ENCODE data around the gene PCBP3.
"Not testable (repeated sequence)": the region's sequence is repeated elsewhere in the genome, so short reads cannot be mapped to it uniquely, and the experiment has no call there.

Gene PCBP3

DNA sequence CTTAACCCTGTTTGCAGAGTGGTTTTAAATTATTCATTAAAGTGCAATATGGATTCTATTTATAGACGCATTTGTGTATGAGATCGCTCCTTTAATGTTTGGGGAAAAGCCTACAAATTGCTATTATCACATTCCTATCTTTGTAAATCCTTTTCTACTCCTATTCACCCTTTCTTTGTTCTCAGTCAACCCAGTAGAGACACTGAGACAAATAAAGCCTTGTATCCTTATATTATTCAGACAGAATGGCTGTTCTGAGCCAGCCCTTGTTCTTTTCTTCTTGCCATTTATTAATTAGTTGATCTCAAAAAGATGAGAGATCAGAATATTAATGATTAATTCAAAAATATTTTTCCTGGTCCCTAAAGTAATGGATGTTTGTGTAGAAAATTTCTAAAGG, 8.4 kb downstream of the PCBP3 start:
- POLR2A ChIA-PET: no interaction called here
- CTCF ChIA-PET: interaction anchor here (0.9 kb wide), 1 partner anchor 23 kb away, joined by 3 read pairs; no protein-coding TSS in a partner anchor
- TF ChIP-seq, protein P1, sequence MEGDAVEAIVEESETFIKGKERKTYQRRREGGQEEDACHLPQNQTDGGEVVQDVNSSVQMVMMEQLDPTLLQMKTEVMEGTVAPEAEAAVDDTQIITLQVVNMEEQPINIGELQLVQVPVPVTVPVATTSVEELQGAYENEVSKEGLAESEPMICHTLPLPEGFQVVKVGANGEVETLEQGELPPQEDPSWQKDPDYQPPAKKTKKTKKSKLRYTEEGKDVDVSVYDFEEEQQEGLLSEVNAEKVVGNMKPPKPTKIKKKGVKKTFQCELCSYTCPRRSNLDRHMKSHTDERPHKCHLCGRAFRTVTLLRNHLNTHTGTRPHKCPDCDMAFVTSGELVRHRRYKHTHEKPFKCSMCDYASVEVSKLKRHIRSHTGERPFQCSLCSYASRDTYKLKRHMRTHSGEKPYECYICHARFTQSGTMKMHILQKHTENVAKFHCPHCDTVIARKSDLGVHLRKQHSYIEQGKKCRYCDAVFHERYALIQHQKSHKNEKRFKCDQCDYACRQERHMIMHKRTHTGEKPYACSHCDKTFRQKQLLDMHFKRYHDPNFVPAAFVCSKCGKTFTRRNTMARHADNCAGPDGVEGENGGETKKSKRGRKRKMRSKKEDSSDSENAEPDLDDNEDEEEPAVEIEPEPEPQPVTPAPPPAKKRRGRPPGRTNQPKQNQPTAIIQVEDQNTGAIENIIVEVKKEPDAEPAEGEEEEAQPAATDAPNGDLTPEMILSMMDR (IDR thresholded peaks at IDR 0.05; ENCODE audit: control extremely low read depth, extremely low read depth, low read depth, missing control alignments): no peak
- DNase-seq (ENCODE audit: extremely low spot score): no peak

DNA sequence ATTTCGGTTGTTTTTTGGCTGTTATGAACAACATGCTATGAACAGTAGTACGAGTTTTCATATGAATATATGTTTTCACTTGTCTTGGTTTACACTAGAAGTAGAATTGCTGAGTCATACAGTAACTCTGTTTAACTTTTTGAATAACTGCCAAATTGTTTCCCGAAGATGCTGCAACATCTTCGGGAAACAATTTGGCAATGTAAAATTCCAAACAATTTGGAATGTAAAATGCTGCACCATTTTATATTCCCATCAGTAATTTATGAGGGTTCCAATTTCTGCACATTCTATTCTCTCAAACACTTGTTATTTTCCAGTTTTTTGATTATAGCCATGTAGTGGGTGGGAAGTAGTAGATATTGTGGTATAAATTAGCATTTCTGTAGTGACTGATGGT, 11.6 kb downstream of the PCBP3 start:
- ChIA-PET CTCF (no interaction called here), POLR2A (no interaction called here)
- TF ChIP-seq, protein P1 (IDR thresholded peaks at IDR 0.05; ENCODE audit: control extremely low read depth, extremely low read depth, low read depth, missing control alignments): no peak
- DNase-seq (ENCODE audit: extremely low spot score): no peak

DNA sequence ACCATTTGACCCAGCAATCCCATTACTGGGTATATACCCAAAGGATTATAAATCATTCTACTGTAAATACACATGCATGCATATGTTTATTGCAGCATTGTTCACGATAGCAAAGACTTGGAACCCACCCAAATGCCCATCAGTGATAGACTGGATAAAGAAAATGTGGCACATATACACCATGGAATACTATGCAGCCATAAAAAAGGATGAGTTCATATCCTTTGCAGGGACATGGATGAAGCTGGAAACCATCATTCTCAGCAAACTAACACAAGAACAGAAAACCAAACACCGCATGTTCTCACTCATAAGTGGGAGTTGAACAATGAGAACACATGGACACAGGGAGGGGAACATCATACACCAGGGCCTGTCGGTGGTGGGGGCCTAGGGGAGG, 12.6 kb downstream of the PCBP3 start:
- POLR2A ChIA-PET; DNase-seq (ENCODE audit: extremely low spot score); CTCF ChIA-PET: not testable (repeated sequence)

DNA sequence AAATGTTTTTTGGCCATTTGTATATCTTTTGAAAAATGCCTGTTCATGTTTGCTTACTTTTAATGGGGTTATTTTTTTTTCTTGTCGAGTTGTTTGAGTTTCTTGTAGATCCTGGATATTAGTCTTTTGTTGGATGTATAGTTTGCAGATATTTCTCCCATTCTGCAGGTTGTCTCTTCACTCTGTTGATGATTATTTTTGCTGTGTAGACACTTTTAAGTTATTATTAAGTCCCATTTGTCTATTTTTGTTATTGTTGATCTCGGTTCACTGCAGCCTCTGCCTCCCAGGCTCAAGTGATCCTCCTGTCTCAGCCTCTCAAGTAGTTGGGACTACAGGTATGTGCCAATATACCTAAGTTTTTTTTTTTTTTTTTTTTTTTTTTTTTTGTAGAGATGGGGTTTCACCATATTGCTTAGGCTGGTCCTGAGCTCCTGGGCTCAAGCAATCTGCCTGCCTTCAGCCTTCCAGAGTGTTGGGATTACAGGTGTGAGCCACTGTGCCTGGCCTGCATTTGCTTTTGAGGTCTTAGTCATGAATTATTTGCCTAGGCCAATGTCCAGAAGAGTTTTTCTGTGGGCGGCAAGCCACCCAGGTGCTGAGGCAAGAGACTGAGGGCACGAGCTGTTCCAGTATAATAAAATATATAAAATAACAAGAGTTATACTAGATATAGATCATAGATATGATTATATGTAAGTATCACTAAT, 18.5 kb downstream of the PCBP3 start:
- POLR2A ChIA-PET; CTCF ChIA-PET; DNase-seq (ENCODE audit: extremely low spot score): not testable (repeated sequence)

DNA sequence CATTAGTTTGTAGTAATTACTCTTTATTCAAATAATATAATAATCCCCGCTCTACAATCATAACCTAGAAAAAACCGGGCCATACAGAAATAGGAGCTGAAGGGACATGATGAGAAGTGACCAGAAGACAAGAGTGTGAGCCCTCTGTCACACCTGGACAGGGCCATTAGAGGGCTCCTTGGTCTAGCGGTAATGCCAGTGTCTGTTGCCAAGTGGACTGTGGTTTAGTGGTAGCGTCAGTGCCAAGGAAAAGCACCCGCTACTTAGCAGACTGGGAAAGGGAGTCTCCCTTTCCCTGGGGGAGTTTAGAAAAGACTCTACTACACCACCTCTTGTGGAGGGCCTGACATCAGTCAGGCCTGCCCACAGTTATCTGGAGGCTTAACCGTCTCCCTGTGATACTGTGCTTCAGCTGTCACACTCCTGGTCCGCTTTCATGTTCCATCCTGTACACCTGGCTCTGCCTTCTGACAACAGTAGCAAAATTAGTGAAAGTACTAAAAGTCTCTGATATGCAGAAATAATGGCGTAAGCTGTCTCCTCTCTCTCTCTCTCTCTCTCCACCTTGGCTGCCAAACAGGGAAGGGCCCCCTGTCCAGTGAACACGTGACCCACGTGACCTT, 19.2 kb downstream of the PCBP3 start:
- POLR2A ChIA-PET, CTCF ChIA-PET: not testable (repeated sequence)

DNA sequence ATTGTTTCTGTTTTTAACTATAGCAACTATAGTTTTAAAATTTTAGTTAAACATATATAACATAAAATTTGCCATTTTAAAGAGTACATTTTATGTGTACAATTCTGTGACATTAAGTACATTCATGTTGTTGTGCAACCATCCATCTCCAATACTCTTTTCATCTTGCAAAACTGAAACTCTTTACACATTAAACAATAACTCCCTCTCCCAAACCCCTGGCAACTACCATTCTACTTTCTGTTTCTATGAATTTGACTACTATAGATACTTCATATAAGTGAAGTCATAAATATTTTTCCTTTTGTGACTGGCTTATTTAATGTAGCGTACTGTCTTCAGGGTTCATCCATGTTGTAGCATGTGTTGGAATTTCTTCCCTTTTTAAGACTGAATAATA, 25.9 kb downstream of the PCBP3 start:
- DNase-seq (ENCODE audit: extremely low spot score): no peak
- TF ChIP-seq, protein P1 (IDR thresholded peaks at IDR 0.05; ENCODE audit: control extremely low read depth, extremely low read depth, low read depth, missing control alignments): no peak
- POLR2A ChIA-PET: no interaction called here
- CTCF ChIA-PET: interaction anchor here (1.2 to 1.3 kb wide), 2 partner anchors 13 to 24 kb away, joined by 3 to 4 read pairs; no protein-coding TSS in a partner anchor

More for the DNA sequence above, 19.2 kb downstream of the PCBP3 start:
- DNase-seq (ENCODE audit: extremely low spot score): not testable (repeated sequence)

DNA sequence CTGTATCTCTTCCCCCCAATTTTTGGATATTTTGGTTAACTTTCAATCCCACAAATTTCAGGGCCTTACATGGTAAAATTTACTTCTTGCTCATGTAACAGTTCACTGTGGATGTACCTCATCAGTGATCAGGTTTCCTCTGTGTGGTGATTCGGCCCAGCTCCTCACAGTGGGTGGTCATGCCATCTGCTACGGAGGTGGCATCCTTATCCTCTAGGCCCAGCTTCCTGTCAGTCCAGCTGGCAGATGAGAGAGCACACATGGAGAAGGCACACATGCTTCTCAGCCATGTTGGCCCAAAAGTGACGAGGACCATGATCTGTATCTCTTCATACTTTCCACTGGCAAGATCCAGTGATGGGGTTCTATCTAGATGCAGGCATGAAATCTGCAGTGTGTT, 27.2 kb downstream of the PCBP3 start:
- ChIA-PET POLR2A (no interaction called here), CTCF (interaction anchor here (1.2 to 1.3 kb wide), 2 partner anchors 12 to 26 kb away, joined by 3 to 4 read pairs; no protein-coding TSS in a partner anchor)
- no peak for DNase-seq (ENCODE audit: extremely low spot score)
- TF ChIP-seq, protein P1 (IDR thresholded peaks at IDR 0.05; ENCODE audit: control extremely low read depth, extremely low read depth, low read depth, missing control alignments): no peak

DNA sequence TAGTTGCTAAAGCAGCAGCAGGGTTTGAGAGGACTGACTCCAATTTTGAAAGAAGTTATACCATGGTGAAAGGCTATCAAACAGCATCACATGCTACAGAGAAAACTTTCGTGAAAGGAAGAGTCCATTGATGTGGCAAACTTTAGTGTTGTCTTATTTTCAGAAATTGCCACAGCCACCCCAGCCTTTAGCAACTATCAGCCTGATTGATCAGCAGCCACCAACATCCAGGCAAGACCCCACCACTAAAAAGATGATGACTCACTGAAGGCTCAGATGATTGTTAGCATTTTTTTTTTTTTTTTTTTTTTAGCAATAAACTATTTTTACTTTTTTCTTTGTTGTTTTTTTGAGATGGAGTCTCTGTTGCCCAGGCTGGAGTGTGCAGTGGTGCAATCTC, 35.3 kb downstream of the PCBP3 start:
- CTCF ChIA-PET; DNase-seq (ENCODE audit: extremely low spot score); POLR2A ChIA-PET: not testable (repeated sequence)

DNA sequence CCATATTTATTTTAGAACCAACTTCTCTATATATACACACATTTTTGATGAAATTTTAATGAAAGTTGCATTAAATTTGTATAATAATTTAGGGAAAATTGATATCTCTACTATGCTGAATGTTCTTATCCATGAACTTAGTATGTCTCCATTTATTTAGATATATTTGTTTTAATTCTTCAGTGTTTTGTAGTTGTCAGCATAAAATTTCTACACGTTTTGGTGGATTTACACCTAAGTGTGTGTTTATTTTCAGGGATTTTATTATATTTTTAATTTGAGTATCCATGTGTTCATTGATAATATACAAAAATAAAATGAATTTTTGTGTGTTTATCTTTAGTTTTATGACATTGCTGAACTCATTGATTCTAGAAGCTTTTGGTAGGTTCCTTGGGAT, 36.7 kb downstream of the PCBP3 start:
- DNase-seq (ENCODE audit: extremely low spot score): no peak
- TF ChIP-seq, protein P1 (IDR thresholded peaks at IDR 0.05; ENCODE audit: control extremely low read depth, extremely low read depth, low read depth, missing control alignments): no peak
- POLR2A ChIA-PET: no interaction called here
- CTCF ChIA-PET: no interaction called here
